ENCODE data around the gene PRKCH. TPM values are rescaled to one million over a fixed set of nuclear protein-coding genes. Genes with fewer than 3 reads are reported as not detected.

Gene PRKCH
- 19.4 and 49.5 TPM in 2 replicates for total RNA-seq (2014; rRNA removed; shearing (Covaris generic))

GRCh38 chr14:61321385-61322010 lies at the start of gene PRKCH:
PRKCH (plus strand) TSS chr14:61321579; CDS start chr14:61322102, 523 bp downstream.
- peak; percentile 77 for DNase-seq (ENCODE audit: low spot score)

- DNase-seq (ENCODE audit: low spot score) = no peak
Observed at GRCh38 chr14:61277232-61277631, 44.1 kb upstream of the PRKCH start.

GRCh38 chr14:61277784-61278183 lies 43.6 kb upstream of the PRKCH start:
- DNase-seq (ENCODE audit: low spot score) = no peak

- DNase-seq (ENCODE audit: low spot score) = no peak
Observed at GRCh38 chr14:61279082-61279481, 42.3 kb upstream of the PRKCH start.

- peak; percentile 36 for DNase-seq (ENCODE audit: low spot score)
Observed at GRCh38 chr14:61280092-61280525, 41.3 kb upstream of the PRKCH start.

- peak; percentile 69 for DNase-seq (ENCODE audit: low spot score)
Observed at GRCh38 chr14:61280526-61281185, 40.7 kb upstream of the PRKCH start.

- peak; percentile 85 for DNase-seq (ENCODE audit: low spot score)
Observed at GRCh38 chr14:61281186-61281947, 40.0 kb upstream of the PRKCH start, which contains the start of gene TMEM30B. TMEM30B (minus strand) TSS chr14:61281338; CDS start chr14:61281147, 191 bp downstream.

- DNase-seq (ENCODE audit: low spot score) = no peak
Observed at GRCh38 chr14:61281948-61282275, 39.5 kb upstream of the PRKCH start.

- no peak for DNase-seq (ENCODE audit: low spot score)
Observed at GRCh38 chr14:61282746-61283145, 38.6 kb upstream of the PRKCH start.

GRCh38 chr14:61284001-61284400 lies 37.4 kb upstream of the PRKCH start:
- no peak for DNase-seq (ENCODE audit: low spot score)

GRCh38 chr14:61285364-61285763 lies 36.0 kb upstream of the PRKCH start:
- DNase-seq (ENCODE audit: low spot score) = peak; percentile 7

GRCh38 chr14:61287196-61287595 lies 34.2 kb upstream of the PRKCH start:
- no peak for DNase-seq (ENCODE audit: low spot score)

GRCh38 chr14:61288228-61288627 lies 33.2 kb upstream of the PRKCH start:
- DNase-seq (ENCODE audit: low spot score) = no peak

GRCh38 chr14:61288720-61289119 lies 32.7 kb upstream of the PRKCH start:
- no peak for DNase-seq (ENCODE audit: low spot score)

- DNase-seq (ENCODE audit: low spot score) = no peak
Observed at GRCh38 chr14:61290701-61291100, 30.7 kb upstream of the PRKCH start.

GRCh38 chr14:61296151-61296550 lies 25.2 kb upstream of the PRKCH start:
- no peak for DNase-seq (ENCODE audit: low spot score)

- peak; percentile 56 for DNase-seq (ENCODE audit: low spot score)
Observed at GRCh38 chr14:61296719-61297502, 24.5 kb upstream of the PRKCH start.

GRCh38 chr14:61297581-61297980 lies 23.8 kb upstream of the PRKCH start:
- DNase-seq (ENCODE audit: low spot score) = no peak

GRCh38 chr14:61298824-61299223 lies 22.6 kb upstream of the PRKCH start:
- no peak for DNase-seq (ENCODE audit: low spot score)

- no peak for DNase-seq (ENCODE audit: low spot score)
Observed at GRCh38 chr14:61300209-61300608, 21.2 kb upstream of the PRKCH start.

- no peak for DNase-seq (ENCODE audit: low spot score)
Observed at GRCh38 chr14:61300754-61301153, 20.6 kb upstream of the PRKCH start.

- no peak for DNase-seq (ENCODE audit: low spot score)
Observed at GRCh38 chr14:61304688-61305087, 16.7 kb upstream of the PRKCH start.

All from HT-29 (cell line).